Esophagus (tissue), 2 donors: ENCODE results near the gene ARHGAP31. TPM values are rescaled to one million over a fixed set of nuclear protein-coding genes. Genes with fewer than 3 reads are reported as not detected.

Experiments
- H3K27ac ChIP-seq, 2 donors: one replicate each; pipeline ENCODE4 v1.5.1; 2013; ENCODE audit warnings: low read depth in 2 of 2, mild to moderate bottlenecking in 2 of 2, inconsistent platforms in 1 of 2, low read length in 1 of 2, moderate library complexity in 1 of 2
- H3K27me3 ChIP-seq, 2 donors: one replicate each; pipeline ENCODE4 v1.6.1; 2013; ENCODE audit warnings: low read length in 2 of 2, control low read depth in 1 of 2, mild to moderate bottlenecking in 1 of 2; ENCODE audit not compliant: insufficient read depth in 2 of 2, control insufficient read depth in 1 of 2
- H3K36me3 ChIP-seq, 2 donors: one replicate each; pipeline ENCODE4 v1.6.1; 2013; ENCODE audit warnings: low read length in 1 of 2; ENCODE audit not compliant: control insufficient read depth in 2 of 2, insufficient read depth in 2 of 2
- H3K4me1 ChIP-seq, 2 donors: one replicate each; pipeline ENCODE4 v1.6.1; 2013; ENCODE audit warnings: low read length in 1 of 2; ENCODE audit not compliant: control insufficient read depth in 2 of 2, insufficient read depth in 2 of 2
- H3K4me3 ChIP-seq, 2 donors: one replicate each; pipeline ENCODE4 v1.5.1; 2013; ENCODE audit warnings: low read length in 2 of 2, mild to moderate bottlenecking in 2 of 2, low read depth in 1 of 2, moderate library complexity in 1 of 2
- H3K9me3 ChIP-seq, 2 donors: one replicate each; pipeline ENCODE4 v1.6.1; 2013; ENCODE audit warnings: mild to moderate bottlenecking in 2 of 2, low read depth in 1 of 2, low read length in 1 of 2, moderate library complexity in 1 of 2; ENCODE audit not compliant: control insufficient read depth in 2 of 2, insufficient read depth in 1 of 2
- WGBS, 2 donors: extraction: QIAGEN DNeasy Blood & Tissue Kit; methylation state at CpG; one replicate each; pipeline ENCODE4 v1.1.7; 2013; 5-methylcytosine and 5-hydroxymethylcytosine counted together
- polyA plus RNA-seq, 2 donors: library from polyadenylated mRNA; stranded (reverse); fragments of 200-250 nt; gene quantifications; one replicate each; pipeline ENCODE4 v1.2.3, GENCODE V29; 2013
- donor health status: healthy with polysubstance abuse.
- donor health status: Bipolar disorder and iron deficiency.

Gene ARHGAP31
- polyA plus RNA-seq, 2 donors: 1.6 TPM

GRCh38 chr3:119395923-119396358 lies 101.8 kb downstream of the ARHGAP31 start:
- WGBS, 2 donors: 91 to 94% methylated on average over 2 of the region's 2 CpGs
- Histone ChIP-seq H3K4me3 (no peak overlapping the region), H3K27me3 (no peaks in the 10 kb centered on the region), H3K4me1 (no peaks in the 10 kb centered on the region), H3K36me3 (peaks cover 0 to 1% of the 10 kb centered on the region in 2 donors), H3K9me3 (no peaks in the 10 kb centered on the region), H3K27ac (no peak overlapping the region)

- H3K27ac ChIP-seq: no peak overlapping the region
- no peaks in the 10 kb centered on the region for H3K27me3 ChIP-seq
- peaks cover 0 to 2% of the 10 kb centered on the region in 2 donors for H3K36me3 ChIP-seq
- no peaks in the 10 kb centered on the region for H3K9me3 ChIP-seq
- 96 to 97% methylated on average over 2 of the region's 2 CpGs for WGBS, 2 donors
- no peaks in the 10 kb centered on the region for H3K4me1 ChIP-seq
- H3K4me3 ChIP-seq: no peak overlapping the region
Measured at GRCh38 chr3:119396870-119397269, 102.7 kb downstream of the ARHGAP31 start.

GRCh38 chr3:119400466-119400865 lies 106.3 kb downstream of the ARHGAP31 start:
- no peak overlapping the region for H3K27ac ChIP-seq
- WGBS, 2 donors: 91 to 93% methylated on average over 5 of the region's 5 CpGs
- no peaks in the 10 kb centered on the region for H3K27me3 ChIP-seq
- H3K4me3 ChIP-seq: no peak overlapping the region
- peaks cover 2 to 6% of the 10 kb centered on the region in 2 donors for H3K36me3 ChIP-seq
- no peaks in the 10 kb centered on the region for H3K4me1 ChIP-seq
- H3K9me3 ChIP-seq: no peaks in the 10 kb centered on the region

- Histone ChIP-seq H3K9me3 (no peaks in the 10 kb centered on the region), H3K27me3 (no peaks in the 10 kb centered on the region), H3K4me1 (no peaks in the 10 kb centered on the region), H3K27ac (no peak overlapping the region), H3K36me3 (peaks cover 2 to 6% of the 10 kb centered on the region in 2 donors), H3K4me3 (no peak overlapping the region)
- 91 to 92% methylated on average over 5 of the region's 5 CpGs for WGBS, 2 donors
Measured at GRCh38 chr3:119401069-119401468, 106.9 kb downstream of the ARHGAP31 start.

- no peak overlapping the region for H3K4me3 ChIP-seq
- H3K4me1 ChIP-seq: no peaks in the 10 kb centered on the region
- WGBS, 2 donors: 79 to 86% methylated on average over 36 of the region's 36 CpGs
- H3K36me3 ChIP-seq: peaks cover 2 to 6% of the 10 kb centered on the region in 2 donors
- no peaks in the 10 kb centered on the region for H3K9me3 ChIP-seq
- no peak overlapping the region for H3K27ac ChIP-seq
- no peaks in the 10 kb centered on the region for H3K27me3 ChIP-seq
Measured at GRCh38 chr3:119401503-119402440, 107.6 kb downstream of the ARHGAP31 start.

- Histone ChIP-seq H3K4me3 (no peak overlapping the region), H3K36me3 (peaks cover 2 to 6% of the 10 kb centered on the region in 2 donors)
- WGBS, 2 donors: 92 to 97% methylated on average over 1 of the region's 1 CpG
Measured at GRCh38 chr3:119402791-119403190, 108.6 kb downstream of the ARHGAP31 start.

GRCh38 chr3:119403201-119403600 lies 109.0 kb downstream of the ARHGAP31 start:
- 86 to 94% methylated on average over 1 of the region's 1 CpG for WGBS, 2 donors
- no peak overlapping the region for H3K4me3 ChIP-seq
- no peaks in the 10 kb centered on the region for H3K27me3 ChIP-seq
- peaks cover 2 to 6% of the 10 kb centered on the region in 2 donors for H3K36me3 ChIP-seq
- no peaks in the 10 kb centered on the region for H3K4me1 ChIP-seq
- H3K9me3 ChIP-seq: no peaks in the 10 kb centered on the region
- H3K27ac ChIP-seq: no peak overlapping the region

More at GRCh38 chr3:119402791-119403190, 108.6 kb downstream of the ARHGAP31 start:
- H3K4me1 ChIP-seq: no peaks in the 10 kb centered on the region
- no peaks in the 10 kb centered on the region for H3K9me3 ChIP-seq
- no peaks in the 10 kb centered on the region for H3K27me3 ChIP-seq
- H3K27ac ChIP-seq: no peak overlapping the region

- H3K9me3 ChIP-seq: no peaks in the 10 kb centered on the region
- WGBS, 2 donors: 82% methylated on average over 2 of the region's 2 CpGs
- H3K27ac ChIP-seq: no peak overlapping the region
- H3K36me3 ChIP-seq: peaks cover 2 to 6% of the 10 kb centered on the region in 2 donors
- H3K4me1 ChIP-seq: no peaks in the 10 kb centered on the region
- no peak overlapping the region for H3K4me3 ChIP-seq
- H3K27me3 ChIP-seq: no peaks in the 10 kb centered on the region
Measured at GRCh38 chr3:119405315-119405714, 111.1 kb downstream of the ARHGAP31 start.

- H3K27ac ChIP-seq: no peak overlapping the region
- no peaks in the 10 kb centered on the region for H3K27me3 ChIP-seq
- H3K4me3 ChIP-seq: no peak overlapping the region
- 78 to 81% methylated on average over 3 of the region's 3 CpGs for WGBS, 2 donors
- peaks cover 2% of the 10 kb centered on the region in 2 donors for H3K36me3 ChIP-seq
- no peaks in the 10 kb centered on the region for H3K9me3 ChIP-seq
- H3K4me1 ChIP-seq: no peaks in the 10 kb centered on the region
Measured at GRCh38 chr3:119408243-119408950, 114.2 kb downstream of the ARHGAP31 start.
